ENCODE measurements around the gene SLAMF9.
A peak's percentile ranks its signal among the peaks of the same experiment; 100 is the strongest.

Gene SLAMF9

DNA sequence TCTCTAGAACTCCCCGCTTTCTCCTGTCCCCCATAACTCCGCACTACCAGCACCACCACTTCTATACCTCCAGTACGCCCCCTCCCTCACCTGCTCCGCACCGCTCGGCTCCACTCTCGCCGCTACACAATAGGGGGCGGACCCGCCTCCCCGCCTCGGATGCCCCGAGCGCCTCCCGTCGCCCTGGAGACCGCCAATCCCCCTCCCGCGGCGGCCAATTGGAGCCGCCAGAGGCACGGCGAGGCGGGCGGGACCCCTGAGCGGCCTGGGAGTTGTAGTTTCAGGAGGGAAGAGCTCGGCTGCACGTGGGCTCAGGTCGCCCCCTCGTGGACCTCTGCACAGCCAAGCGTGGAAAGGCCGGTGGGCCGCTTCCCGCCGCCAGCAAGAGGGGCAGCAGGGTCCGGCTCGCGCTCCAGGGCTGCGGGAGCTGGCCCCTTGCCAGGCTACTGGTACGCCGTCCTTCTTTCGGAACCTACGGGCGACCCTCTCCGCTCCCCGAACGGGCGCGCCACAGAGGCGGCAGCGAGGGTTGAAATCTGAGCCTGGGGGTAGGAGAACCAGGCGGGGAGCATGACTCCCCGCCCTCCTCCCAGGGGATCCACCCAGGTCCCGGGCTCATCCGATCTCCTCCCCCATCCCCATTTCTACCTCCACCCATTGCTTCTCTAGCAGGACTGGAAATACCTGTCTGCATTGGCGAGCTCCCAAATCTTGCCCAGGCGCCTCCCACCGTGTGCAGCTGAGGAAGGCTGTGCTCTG lies 8.4 kb downstream of the SLAMF9 start, which contains the start of gene IGSF9:
Gene IGSF9 (minus strand): TSS at position 131 of the 759 bp plus-strand sequence. CDS start 2,159 bp downstream, outside the sequence.
- no peak for DNase-seq (ENCODE audit: low spot score)

DNA sequence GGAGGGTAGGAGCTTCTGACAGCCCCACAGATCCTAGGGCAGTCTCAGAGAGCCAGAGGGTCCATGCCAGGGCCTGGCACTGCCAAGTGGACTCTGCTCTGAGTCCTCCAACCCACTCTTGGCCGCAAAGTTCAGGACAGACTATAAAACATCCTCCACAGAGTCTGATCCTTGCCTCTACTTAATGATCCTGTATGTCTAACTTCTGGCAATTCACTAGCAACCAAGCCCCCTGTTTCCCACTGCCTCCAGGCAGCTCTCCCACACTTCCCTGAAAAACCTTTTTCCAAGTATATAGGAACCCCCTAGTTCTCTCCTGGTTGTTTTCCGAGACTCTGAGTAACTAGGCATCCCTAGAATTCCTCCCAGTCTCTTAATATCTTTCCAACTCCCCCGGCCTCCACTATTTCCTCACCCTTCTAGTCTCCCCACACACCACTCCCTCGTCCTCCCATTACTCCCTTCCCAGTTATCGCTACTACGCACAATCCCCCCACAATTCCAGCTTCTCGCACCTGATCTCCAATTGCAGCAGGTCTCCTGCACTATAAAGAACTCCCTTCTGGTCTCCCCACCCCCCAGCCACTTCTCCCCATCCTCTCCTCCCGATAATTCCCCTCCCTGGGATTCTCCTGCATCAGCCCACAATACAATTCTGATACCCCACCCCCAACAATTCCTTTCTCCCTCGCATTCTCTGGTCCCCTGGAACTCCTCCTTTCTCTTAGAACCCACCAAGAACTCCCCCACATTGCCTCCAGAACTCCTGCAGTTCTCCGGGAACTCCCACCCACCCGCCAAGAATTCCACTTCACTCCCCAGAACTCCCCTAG lies 9.2 kb downstream of the SLAMF9 start:
- DNase-seq (ENCODE audit: low spot score), result no peak

DNA sequence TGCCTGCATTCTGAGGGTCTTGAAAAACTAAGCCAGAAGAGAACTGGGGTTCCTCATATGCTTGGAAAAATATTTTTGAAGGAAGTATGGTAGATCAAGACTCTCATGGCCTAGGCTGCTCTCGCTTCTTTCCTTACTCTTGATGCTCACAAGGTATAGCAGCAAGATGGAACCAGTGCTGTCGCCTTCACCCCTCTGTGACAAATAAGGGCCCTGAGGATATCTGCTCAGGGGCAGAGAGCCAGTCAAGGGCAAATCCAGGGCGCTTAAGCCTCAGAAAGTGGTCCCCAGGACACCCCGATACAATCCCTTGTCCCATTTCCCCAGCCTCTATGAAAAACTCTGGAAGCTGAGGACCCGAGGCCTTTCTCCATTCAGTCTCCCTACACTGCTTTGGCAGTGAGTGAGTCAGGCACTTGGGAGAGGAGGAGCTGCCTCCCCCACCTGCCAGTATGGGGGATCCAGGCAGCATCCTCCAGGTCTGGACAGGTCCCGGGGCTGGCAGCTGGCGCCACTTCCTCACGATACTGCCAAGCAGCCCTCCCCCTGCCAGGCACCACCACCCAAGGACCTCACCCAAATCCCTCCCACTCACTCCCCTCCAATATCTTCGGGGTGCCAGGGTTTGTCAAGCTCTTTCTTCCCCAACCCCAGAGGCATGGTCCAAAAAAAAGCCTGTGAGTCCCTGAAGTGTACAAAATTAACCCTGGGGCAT lies 10.0 kb downstream of the SLAMF9 start:
- no peak for DNase-seq (ENCODE audit: low spot score)

DNA sequence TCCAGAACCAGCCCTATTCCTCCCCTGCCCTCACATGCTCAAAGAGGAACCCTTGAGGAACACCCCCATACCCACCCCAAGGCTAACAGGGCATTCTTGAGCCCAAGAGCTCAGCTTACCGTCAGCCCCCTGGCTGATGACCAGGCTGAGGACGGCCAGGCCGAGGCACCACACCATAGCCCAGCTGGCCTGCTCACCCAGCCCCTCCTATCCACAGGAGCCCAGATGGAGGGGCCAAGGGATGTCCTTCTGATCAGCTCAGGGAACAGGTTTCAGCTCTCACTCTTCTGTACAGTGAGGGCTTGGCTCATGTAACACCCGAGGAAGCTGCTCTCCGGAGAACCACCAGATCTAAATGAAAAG lies 10.8 kb downstream of the SLAMF9 start:
- DNase-seq (ENCODE audit: low spot score), result no peak

GRCh38 chr1:159942632-159943277 lies 11.3 kb downstream of the SLAMF9 start:
- no peak for DNase-seq (ENCODE audit: low spot score)

DNA sequence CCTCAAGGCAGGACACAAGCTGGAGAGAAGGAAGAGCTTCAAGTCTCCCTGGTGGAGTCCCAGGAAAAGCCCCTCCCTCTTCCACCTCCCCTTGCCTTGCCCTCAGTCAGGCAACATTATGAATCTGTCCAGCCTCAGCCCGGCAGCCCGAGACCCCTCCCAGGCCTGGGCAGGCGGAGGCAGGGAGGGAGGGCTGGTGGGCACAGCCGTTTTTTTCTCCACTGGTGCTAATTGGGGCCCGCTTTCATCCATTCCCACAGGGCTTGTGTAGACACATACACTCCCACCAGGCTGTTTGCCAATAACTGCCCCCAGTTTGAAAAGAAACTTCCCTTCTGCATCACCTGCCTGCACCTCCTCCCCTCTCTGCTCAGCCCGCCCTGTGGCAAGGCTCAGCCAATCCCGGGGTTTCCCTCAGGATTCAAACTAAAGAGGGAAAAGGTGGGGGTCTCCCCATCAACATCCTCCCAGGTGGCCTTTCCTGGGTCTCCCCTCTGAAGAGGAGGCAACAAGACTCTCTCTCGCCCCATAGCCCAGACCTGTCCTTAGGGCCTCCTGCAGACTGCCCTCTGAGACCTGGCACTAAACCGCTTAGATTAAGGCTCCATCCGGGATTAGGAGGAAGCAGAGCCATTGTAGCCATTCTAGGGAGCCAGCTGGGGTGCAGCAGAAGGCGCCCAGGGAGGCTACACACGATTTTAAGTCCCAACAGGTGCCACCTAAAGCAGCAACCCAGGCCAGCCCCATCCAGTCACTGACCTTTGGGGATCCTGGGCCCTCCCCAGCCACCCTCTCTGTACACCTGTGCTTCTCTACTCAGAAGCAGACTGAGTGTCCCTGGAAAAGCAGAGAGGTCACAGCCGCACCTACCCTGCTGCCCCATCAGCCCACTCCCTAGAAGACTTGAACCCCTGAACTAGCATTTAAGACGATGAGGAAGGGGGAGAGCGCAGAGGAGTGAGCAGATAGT lies 12.2 kb downstream of the SLAMF9 start:
- no peak for DNase-seq (ENCODE audit: low spot score)

DNA sequence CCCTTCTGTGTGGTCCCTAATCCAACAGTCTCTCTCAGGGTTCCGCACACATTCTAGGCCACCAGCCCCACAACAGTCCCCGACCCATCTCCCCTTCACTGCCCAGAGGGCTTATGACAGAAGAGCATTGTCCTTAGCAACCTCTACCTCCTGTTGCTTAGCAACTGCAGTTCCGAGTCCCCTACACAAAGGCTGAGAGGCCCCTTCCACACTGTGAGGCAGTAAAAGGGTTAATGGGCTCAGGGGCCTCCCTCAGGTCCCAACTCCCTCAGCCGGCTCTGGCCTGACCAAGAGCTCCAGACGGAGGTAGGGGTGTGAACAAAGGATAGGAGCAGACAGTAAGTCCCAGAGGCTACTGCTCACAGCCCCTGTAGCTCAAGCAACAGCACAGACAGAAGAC lies 12.9 kb downstream of the SLAMF9 start:
- DNase-seq (ENCODE audit: low spot score), result no peak

GRCh38 chr1:159940006-159940620 lies 13.9 kb downstream of the SLAMF9 start:
- DNase-seq (ENCODE audit: low spot score), result no peak

GRCh38 chr1:159939678-159940002 lies 14.4 kb downstream of the SLAMF9 start:
- no peak for DNase-seq (ENCODE audit: low spot score)

- no peak for DNase-seq (ENCODE audit: low spot score)
Observed at GRCh38 chr1:159938905-159939677, 14.9 kb downstream of the SLAMF9 start.

DNA sequence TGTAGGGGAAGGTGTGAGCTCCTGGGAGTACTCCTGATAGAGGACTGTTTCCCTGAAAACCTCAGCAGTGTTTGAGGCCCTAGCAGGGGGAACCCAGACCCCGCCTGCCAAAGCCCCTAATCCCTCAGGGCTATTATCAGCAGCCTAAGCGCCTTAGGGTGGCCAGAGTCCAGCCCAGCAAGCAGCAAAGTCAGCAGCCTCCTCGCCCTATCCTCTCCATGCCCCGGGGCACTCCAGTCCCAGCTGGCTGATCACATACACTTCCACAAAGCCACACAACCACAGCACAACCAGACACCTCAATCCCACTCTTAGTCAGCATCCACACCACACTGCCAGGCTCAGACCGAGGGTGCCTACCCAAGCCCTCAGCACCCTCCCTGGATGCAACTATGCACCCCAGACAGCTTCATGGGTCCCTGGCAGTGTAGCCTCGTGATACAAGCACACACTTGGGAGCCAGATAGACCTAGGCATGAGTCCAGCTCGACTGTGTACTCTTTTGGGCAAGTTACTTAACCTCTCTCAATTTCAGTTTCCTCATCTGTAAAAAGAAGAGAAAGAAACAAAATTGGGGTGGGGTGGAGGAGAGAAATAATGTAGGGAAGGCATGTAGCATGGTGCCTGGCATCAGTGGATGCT lies 15.7 kb downstream of the SLAMF9 start:
- no peak for DNase-seq (ENCODE audit: low spot score)

- no peak for DNase-seq (ENCODE audit: low spot score)
Observed at GRCh38 chr1:159937054-159937750, 16.8 kb downstream of the SLAMF9 start.

GRCh38 chr1:159936273-159936904 lies 17.6 kb downstream of the SLAMF9 start:
- DNase-seq (ENCODE audit: low spot score), result peak; percentile 79

GRCh38 chr1:159935719-159936272 lies 18.2 kb downstream of the SLAMF9 start:
- no peak for DNase-seq (ENCODE audit: low spot score)

- no peak for DNase-seq (ENCODE audit: low spot score)
Observed at GRCh38 chr1:159935305-159935704, 18.7 kb downstream of the SLAMF9 start.

DNA sequence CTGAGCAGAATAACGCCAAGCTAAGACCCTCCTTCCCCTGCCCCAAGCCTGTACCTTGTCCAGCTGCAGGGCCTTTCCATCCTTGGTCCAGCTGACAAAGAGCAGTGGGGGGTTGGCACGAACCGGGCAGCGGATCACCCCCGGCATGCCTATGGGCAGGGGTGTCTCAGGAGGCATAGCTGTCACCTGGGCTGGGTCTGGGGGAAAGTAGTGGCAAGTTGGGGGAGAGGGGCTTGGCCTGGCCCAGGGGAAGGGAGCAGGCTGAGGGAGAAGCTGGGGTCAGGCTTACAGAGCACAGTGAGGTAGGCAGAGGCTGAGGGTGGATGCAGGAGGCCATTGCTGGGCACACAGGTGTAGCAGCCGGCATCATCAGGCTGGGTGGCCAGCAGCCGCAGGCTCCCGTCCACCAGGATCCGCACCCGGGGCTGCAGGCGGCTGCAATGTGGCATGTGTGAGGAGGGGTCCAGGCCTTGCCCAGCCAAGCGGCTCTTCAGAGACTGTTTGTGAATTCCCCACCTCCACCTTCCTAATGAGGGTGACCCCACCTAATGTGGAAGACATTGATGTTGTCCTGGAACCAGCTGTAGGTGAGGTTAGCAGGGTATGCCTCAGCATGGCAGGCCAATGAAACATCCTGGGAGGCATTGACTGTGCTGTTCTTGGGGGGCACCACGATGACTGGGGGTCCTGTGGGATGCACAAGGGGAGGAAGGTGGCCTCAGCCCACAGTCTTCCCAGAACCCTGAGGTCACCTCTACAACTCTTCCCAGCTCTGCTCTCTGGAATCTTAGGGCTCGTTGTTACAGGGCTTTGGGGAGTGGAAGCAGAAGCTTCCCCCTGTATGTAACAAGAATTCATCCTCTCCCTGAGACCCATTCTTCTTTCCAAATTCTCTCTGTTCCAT lies 19.6 kb downstream of the SLAMF9 start:
- no peak for DNase-seq (ENCODE audit: low spot score)

DNA sequence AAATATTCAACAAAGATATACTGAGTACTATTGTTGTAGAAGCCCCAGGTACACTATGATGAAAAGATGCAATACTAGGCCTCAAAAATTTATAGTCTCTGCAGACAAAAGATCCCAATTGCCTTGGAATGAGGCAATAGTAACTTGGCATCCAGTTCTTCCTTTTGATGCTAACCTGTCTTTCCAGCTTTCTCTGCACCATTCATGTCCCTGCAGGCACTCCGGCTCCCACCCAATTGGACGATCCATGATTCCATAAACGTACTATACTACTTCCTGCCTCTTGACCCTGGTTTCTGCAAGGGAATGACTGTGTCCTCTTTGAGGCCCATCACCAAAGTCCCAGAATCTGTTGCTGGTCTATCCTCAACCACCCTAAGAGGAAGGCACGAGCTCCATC lies 20.7 kb downstream of the SLAMF9 start:
- DNase-seq (ENCODE audit: low spot score), result no peak

Measured in hematopoietic multipotent progenitor cell treated with erythropoietin and hydrocortisone succinate and interleukin-3 and kit ligand, for 15 days (in vitro differentiated cells).